OCI-LY7 (cell line): Measurements from ENCODE around the gene IGF2BP2. TPM values are rescaled to one million over a fixed set of nuclear protein-coding genes. Genes with fewer than 3 reads are reported as not detected.
"Not testable (repeated sequence)": the region's sequence is repeated elsewhere in the genome, so short reads cannot be mapped to it uniquely, and the experiment has no call there.

Source experiments
- BruUV-seq: library from RNA; stranded (reverse); fragments of 400-500 nt; replicated peaks from 2 replicates; lab custom pipeline; 2021; lab: Mats Ljungman, UMichigan
- CTCF ChIA-PET: fragments of 300-600 bp; sonication (Branson Sonifier 250); formaldehyde crosslinking; loops from one replicate; lab custom pipeline; 2022; ENCODE audit warnings: antibody characterized with exemption; ENCODE audit not compliant: unreplicated experiment; lab: Charles Lee
- POLR2A ChIA-PET: fragments of 300-600 bp; sonication (Branson Sonifier 250); formaldehyde crosslinking; loops from one replicate; lab custom pipeline; 2022; ENCODE audit warnings: antibody characterized with exemption; lab: Charles Lee
- DNase-seq: peaks from one replicate; pipeline ENCODE4 v3.0.0-alpha.2; 2015; ENCODE audit warnings: low spot score
- H2AFZ ChIP-seq: fragments of 200-600 bp; sonication (generic), shearing (Covaris generic); 2 replicates; pipeline ENCODE4 v1.6.1; 2014; ENCODE audit warnings: mild to moderate bottlenecking, antibody characterized with exemption, low read length, moderate library complexity
- H3K27ac ChIP-seq: fragments of 200-600 bp; sonication (generic); 2 replicates; pipeline ENCODE4 v1.5.1; 2014; ENCODE audit warnings: mixed run types, low read depth, mild to moderate bottlenecking, moderate library complexity, low read length, inconsistent platforms; ENCODE audit not compliant: poor library complexity, severe bottlenecking
- H3K36me3 ChIP-seq: fragments of 200-600 bp; sonication (generic); 2 replicates; pipeline ENCODE4 v1.6.1; 2014; ENCODE audit warnings: mild to moderate bottlenecking, antibody characterized with exemption, low read length, moderate library complexity, mixed read lengths; ENCODE audit not compliant: insufficient read depth
- H3K4me1 ChIP-seq: fragments of 200-600 bp; sonication (generic); 2 replicates; pipeline ENCODE4 v1.5.1; 2014; ENCODE audit warnings: mild to moderate bottlenecking, low read length; ENCODE audit not compliant: insufficient read depth, poor library complexity, severe bottlenecking
- H3K4me2 ChIP-seq: fragments of 200-600 bp; sonication (generic); 2 replicates; pipeline ENCODE4 v1.6.1; 2014; ENCODE audit warnings: mild to moderate bottlenecking, low read length
- H3K4me3 ChIP-seq: fragments of 200-600 bp; sonication (generic); 2 replicates; pipeline ENCODE4 v1.5.1; 2014; ENCODE audit warnings: mild to moderate bottlenecking, low read depth, low read length; ENCODE audit not compliant: poor library complexity, severe bottlenecking
- H3K79me2 ChIP-seq: fragments of 200-600 bp; sonication (generic); 2 replicates; pipeline ENCODE4 v1.6.1; 2016; ENCODE audit warnings: low read depth, mild to moderate bottlenecking, low read length, moderate library complexity, mixed read lengths; ENCODE audit not compliant: insufficient read depth
- H3K9me2 ChIP-seq: fragments of 200-600 bp; sonication (generic); 2 replicates; pipeline ENCODE4 v1.6.1; 2016; ENCODE audit warnings: mild to moderate bottlenecking, low read length, mixed read lengths; ENCODE audit not compliant: insufficient read depth
- H3K9me3 ChIP-seq: fragments of 200-600 bp; sonication (generic); 2 replicates; pipeline ENCODE4 v1.6.1; 2014; ENCODE audit warnings: mild to moderate bottlenecking, mixed run types, low read length, mixed read lengths
- H4K20me1 ChIP-seq: fragments of 200-600 bp; sonication (generic); 2 replicates; pipeline ENCODE4 v1.6.1; 2014; ENCODE audit warnings: mild to moderate bottlenecking, antibody characterized with exemption, low read length, moderate library complexity, mixed read lengths; ENCODE audit not compliant: insufficient read depth
- EZH2phosphoT487 ChIP-seq: fragments of 200-600 bp; sonication (generic); IDR thresholded peaks from 2 replicates; pipeline ENCODE4 v1.6.1; 2018; ENCODE audit warnings: low read depth, borderline replicate concordance, mild to moderate bottlenecking, mixed run types, antibody characterized with exemption, low read length, moderate library complexity, mixed read lengths
- intact Hi-C: fragments of 100-400 bp; cut with micrococcal nuclease; formaldehyde crosslinking; loops from one replicate; pipeline ENCODE4 v1.10.0; 2022; ENCODE audit not compliant: unreplicated experiment
- total RNA-seq, 2 experiments: library from RNA; depleted of rRNA in 1 of 2; stranded (reverse); fragments of >200 nt in 1 of 2; shearing (Covaris generic) in 1 of 2; gene quantifications; 2 replicates each; pipeline ENCODE4 v1.2.3, GENCODE V29; 2014 to 2022
- TF ChIP-seq, protein P1 (sequence below): fragments of 200-600 bp; sonication (generic); conservative IDR thresholded peaks from 2 replicates; pipeline ENCODE4 v1.5.1; 2014; ENCODE audit warnings: mild to moderate bottlenecking, antibody characterized with exemption, low read length, moderate library complexity, mixed read lengths

The IGF2BP2 gene
- total RNA-seq, 2 experiments from 2014 or later: not detected

GRCh38 chr3:185661772-185662171, 163.1 kb downstream of the IGF2BP2 start:
- H3K36me3 ChIP-seq: no peaks in the 10 kb centered on the region
- no TSS peak for BruUV-seq
- no peak for TF ChIP-seq EZH2phosphoT487
- TF ChIP-seq, protein P1, sequence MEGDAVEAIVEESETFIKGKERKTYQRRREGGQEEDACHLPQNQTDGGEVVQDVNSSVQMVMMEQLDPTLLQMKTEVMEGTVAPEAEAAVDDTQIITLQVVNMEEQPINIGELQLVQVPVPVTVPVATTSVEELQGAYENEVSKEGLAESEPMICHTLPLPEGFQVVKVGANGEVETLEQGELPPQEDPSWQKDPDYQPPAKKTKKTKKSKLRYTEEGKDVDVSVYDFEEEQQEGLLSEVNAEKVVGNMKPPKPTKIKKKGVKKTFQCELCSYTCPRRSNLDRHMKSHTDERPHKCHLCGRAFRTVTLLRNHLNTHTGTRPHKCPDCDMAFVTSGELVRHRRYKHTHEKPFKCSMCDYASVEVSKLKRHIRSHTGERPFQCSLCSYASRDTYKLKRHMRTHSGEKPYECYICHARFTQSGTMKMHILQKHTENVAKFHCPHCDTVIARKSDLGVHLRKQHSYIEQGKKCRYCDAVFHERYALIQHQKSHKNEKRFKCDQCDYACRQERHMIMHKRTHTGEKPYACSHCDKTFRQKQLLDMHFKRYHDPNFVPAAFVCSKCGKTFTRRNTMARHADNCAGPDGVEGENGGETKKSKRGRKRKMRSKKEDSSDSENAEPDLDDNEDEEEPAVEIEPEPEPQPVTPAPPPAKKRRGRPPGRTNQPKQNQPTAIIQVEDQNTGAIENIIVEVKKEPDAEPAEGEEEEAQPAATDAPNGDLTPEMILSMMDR: no peak
- CTCF ChIA-PET: no interaction called here
- H3K9me3 ChIP-seq: no peaks in the 10 kb centered on the region
- no peaks in the 10 kb centered on the region for H3K4me1 ChIP-seq
- no peaks in the 10 kb centered on the region for H3K79me2 ChIP-seq
- no peak overlapping the region for H3K4me3 ChIP-seq
- H3K9me2 ChIP-seq: no peaks in the 10 kb centered on the region
- intact Hi-C loops: no loop called here
- no peaks in the 10 kb centered on the region for H4K20me1 ChIP-seq
- DNase-seq: no peak
- no peak overlapping the region for H2AFZ ChIP-seq
- POLR2A ChIA-PET: interaction anchor here (0.6 to 0.7 kb wide), 4 partner anchors 12 to 1285 kb away, joined by 3 to 4 read pairs (median 3); no protein-coding TSS in a partner anchor
- H3K4me2 ChIP-seq: no peak overlapping the region
- H3K27ac ChIP-seq: no peak overlapping the region

DNA sequence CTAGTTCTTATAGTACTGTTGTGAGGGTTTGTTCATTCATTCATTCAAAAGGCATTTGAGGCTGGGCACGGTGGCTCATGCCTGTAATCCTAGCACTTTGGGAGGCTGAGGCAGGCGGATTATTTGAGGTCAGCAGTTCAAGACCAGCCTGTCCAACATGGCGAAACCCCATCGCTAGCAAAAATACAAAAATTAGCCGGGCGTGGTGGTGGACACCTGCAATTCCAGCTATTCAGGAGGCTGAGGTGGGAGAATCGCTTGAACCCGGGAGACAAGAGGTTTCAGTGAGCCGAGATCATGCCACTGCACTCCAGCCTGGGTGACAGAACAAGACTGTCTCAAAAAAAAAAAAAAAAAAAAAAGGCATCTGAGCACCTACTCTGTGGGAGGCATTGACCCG, 163.5 kb downstream of the IGF2BP2 start:
- H4K20me1 ChIP-seq, intact Hi-C loops, H3K36me3 ChIP-seq, H2AFZ ChIP-seq, CTCF ChIA-PET, H3K27ac ChIP-seq, H3K4me3 ChIP-seq, H3K4me1 ChIP-seq, H3K79me2 ChIP-seq, BruUV-seq, DNase-seq, H3K9me3 ChIP-seq, H3K4me2 ChIP-seq, H3K9me2 ChIP-seq: not testable (repeated sequence)
- POLR2A ChIA-PET: interaction anchor here (0.6 to 1.4 kb wide), 4 partner anchors 7 to 1285 kb away, joined by 3 to 5 read pairs (median 4); no protein-coding TSS in a partner anchor

DNA sequence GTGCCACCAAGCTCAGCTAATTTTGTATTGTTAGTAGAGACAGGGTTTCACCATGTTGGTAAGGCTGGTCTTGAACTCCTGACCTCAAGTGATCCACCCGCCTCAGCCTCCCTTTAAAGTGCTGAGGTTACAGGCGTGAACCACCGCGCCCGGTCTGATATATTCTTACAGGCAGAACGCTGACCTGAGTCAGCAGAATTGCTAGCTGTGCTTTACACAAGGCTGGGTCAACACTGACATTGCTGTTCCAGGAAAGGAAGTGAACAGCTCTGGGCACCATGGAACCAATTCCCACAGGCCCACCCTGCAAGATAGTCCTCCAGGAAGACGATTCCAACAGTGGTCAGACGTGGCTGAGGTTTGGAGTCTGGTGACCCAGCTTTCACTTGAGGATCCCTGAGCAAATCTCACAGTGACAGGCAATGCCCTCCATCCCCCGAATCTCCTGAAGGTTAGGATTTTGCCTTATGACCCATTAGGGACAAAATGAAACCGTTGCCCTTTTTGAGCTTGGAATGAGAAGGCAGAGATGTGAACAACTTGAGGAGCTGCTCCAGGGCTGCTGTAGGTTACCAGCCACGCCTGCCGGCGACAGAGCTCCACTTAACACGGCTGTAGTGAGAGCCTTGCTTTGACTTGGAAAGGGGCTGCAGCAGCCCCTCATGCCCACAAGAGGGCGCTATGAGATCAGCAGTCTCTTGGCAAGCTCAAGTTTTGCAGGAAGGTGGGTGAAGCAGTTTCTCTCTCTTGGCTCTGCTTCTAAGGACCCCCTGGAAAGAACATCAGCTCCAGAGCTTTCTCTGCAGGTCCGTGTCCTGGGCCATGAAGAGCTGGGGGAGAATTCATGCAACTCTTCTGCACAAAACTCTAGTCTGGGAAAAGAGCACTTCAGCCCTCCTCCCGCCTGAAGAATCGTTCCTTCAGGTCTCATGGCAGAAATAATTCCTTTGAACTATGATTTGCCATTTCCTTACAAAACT, 164.6 kb downstream of the IGF2BP2 start:
- H3K79me2 ChIP-seq: no peaks in the 10 kb centered on the region
- ChIA-PET CTCF (interaction anchor here (0.5 to 1.4 kb wide), 6 partner anchors 8 to 107 kb away, joined by 3 to 5 read pairs (median 4); no protein-coding TSS in a partner anchor), POLR2A (interaction anchor here (0.6 to 1.4 kb wide), 5 partner anchors 8 to 420 kb away, joined by 3 to 5 read pairs (median 3); no protein-coding TSS in a partner anchor)
- H3K4me3 ChIP-seq: no peak overlapping the region
- H2AFZ ChIP-seq: no peak overlapping the region; the same call in 1 of the 2 replicates
- TF ChIP-seq, protein P1: peak; percentile 98
- no peak for TF ChIP-seq EZH2phosphoT487
- no peaks in the 10 kb centered on the region for H4K20me1 ChIP-seq
- DNase-seq: peak; percentile 76
- H3K9me2 ChIP-seq: no peaks in the 10 kb centered on the region
- H3K9me3 ChIP-seq: no peaks in the 10 kb centered on the region
- H3K36me3 ChIP-seq: no peaks in the 10 kb centered on the region
- BruUV-seq: no TSS peak
- no peak overlapping the region for H3K27ac ChIP-seq
- intact Hi-C loops: loop anchor here (1.0 kb wide), 1 partner anchor 108 kb away; no protein-coding TSS in a partner anchor
- H3K4me2 ChIP-seq: no peak overlapping the region; the same call in 1 of the 2 replicates
- H3K4me1 ChIP-seq: no peaks in the 10 kb centered on the region
